CD4-positive, alpha-beta T cell (primary cell): Measurements from ENCODE around the gene ROR1. TPM values are rescaled to one million over a fixed set of nuclear protein-coding genes. Genes with fewer than 3 reads are reported as not detected.

Experiments used
- ATAC-seq: fragments of 200-7000 bp; cut with Tn5 transposase; one replicate; pipeline ENCODE4 v1.10.0; 2022; ENCODE audit warnings: mild to moderate bottlenecking; ENCODE audit not compliant: poor library complexity
- CTCF ChIA-PET: fragments of 350-600 bp; sonication (Branson Sonifier 250); formaldehyde crosslinking; loops from one replicate; lab custom pipeline; 2021; ENCODE audit warnings: antibody characterized with exemption, inconsistent platforms; lab: Charles Lee
- POLR2A ChIA-PET: fragments of 350-600 bp; sonication (Branson Sonifier 250); formaldehyde crosslinking; loops from one replicate; lab custom pipeline; 2021; ENCODE audit warnings: antibody characterized with exemption, inconsistent platforms; lab: Charles Lee
- DNase-seq, 14 experiments: peaks; one replicate each; pipeline ENCODE4 v3.0.0-alpha.2; 2013 to 2020; ENCODE audit warnings: mixed read lengths in 2 of 14
- H3K27ac ChIP-seq, 2 donors: one replicate each; pipeline versions ENCODE4 v1.5.1 to v1.7.0; 2013; ENCODE audit warnings: low read length in 2 of 2, low read depth in 1 of 2, mild to moderate bottlenecking in 1 of 2
- H3K27me3 ChIP-seq, 2 experiments: 1 replicate in 1 of 2; 2 replicates in 1 of 2; pipeline versions ENCODE4 v1.6.1 to v1.7.0; 2013; ENCODE audit warnings: low read length in 2 of 2, control low read depth in 1 of 2, mild to moderate bottlenecking in 1 of 2, moderate library complexity in 1 of 2; ENCODE audit not compliant: insufficient read depth in 2 of 2, control insufficient read depth in 1 of 2
- H3K36me3 ChIP-seq: one replicate; pipeline ENCODE4 v1.6.1; 2013; ENCODE audit warnings: low read length, control low read depth; ENCODE audit not compliant: insufficient read depth
- H3K4me1 ChIP-seq: one replicate; pipeline ENCODE4 v1.6.1; 2013; ENCODE audit warnings: low read length, control low read depth; ENCODE audit not compliant: insufficient read depth
- H3K4me3 ChIP-seq: one replicate; pipeline ENCODE4 v1.5.1; 2013; ENCODE audit warnings: mild to moderate bottlenecking, low read length, moderate library complexity
- H3K9me3 ChIP-seq, 2 experiments: 1 replicate in 1 of 2; 2 replicates in 1 of 2; pipeline versions ENCODE4 v1.6.1 to v1.7.0; 2013; ENCODE audit warnings: low read length in 2 of 2, mild to moderate bottlenecking in 2 of 2, control low read depth in 1 of 2, moderate library complexity in 1 of 2; ENCODE audit not compliant: control insufficient read depth in 1 of 2, insufficient read depth in 1 of 2
- H3K27ac Mint-ChIP-seq: one replicate; pipeline ENCODE4 v1.8.0; 2020; ENCODE audit warnings: mixed read lengths
- H3K27me3 Mint-ChIP-seq: one replicate; pipeline ENCODE4 v1.8.0; 2021; ENCODE audit warnings: mixed read lengths
- H3K36me3 Mint-ChIP-seq: one replicate; pipeline ENCODE4 v1.8.0; 2021; ENCODE audit warnings: low read depth, mixed read lengths
- H3K4me1 Mint-ChIP-seq: one replicate; pipeline ENCODE4 v1.8.0; 2021; ENCODE audit warnings: low read depth, mixed read lengths
- H3K4me3 Mint-ChIP-seq: one replicate; pipeline ENCODE4 v1.8.0; 2020; ENCODE audit warnings: mild to moderate bottlenecking, mixed read lengths
- H3K9me3 Mint-ChIP-seq: one replicate; pipeline ENCODE4 v1.8.0; 2020; ENCODE audit warnings: mixed read lengths
- CTCF ChIP-seq: fragments of 200-600 bp; IDR thresholded peaks from one replicate; pipeline ENCODE4 v1.8.0; 2022; ENCODE audit warnings: antibody characterized with exemption, mild to moderate bottlenecking
- intact Hi-C, 2 experiments: fragments of 100-400 bp; cut with DNase I in 1 of 2; cut with micrococcal nuclease in 1 of 2; formaldehyde crosslinking; loops; one replicate each; pipeline versions ENCODE4 v1.15.1 to v1.9.0; 2023 to 2025; cut with DNase I, micrococcal nuclease
- total RNA-seq, 174 experiments: library from RNA in 2 of 174; stranded (reverse) in 2 of 174; gene quantifications; one replicate each; pipeline ENCODE4 v1.2.3 and lab custom pipeline; 2021 to 2026

The ROR1 gene
- total RNA-seq, 2 experiments from 2014 or later, result not detected

GRCh38 chr1:63935553-63935952 is 161.7 kb downstream of the ROR1 start:
- ATAC-seq (no peak), DNase-seq (no peak)
- no peak for TF ChIP-seq CTCF
- Histone ChIP-seq H3K27ac (no peak overlapping the region), H3K36me3 (no peaks in the 10 kb centered on the region), H3K4me1 (no peaks in the 10 kb centered on the region), H3K4me3 (no peak overlapping the region), H3K27me3 (no peaks in the 10 kb centered on the region), H3K9me3 (no peaks in the 10 kb centered on the region)
- intact Hi-C loops, result no loop called here
- POLR2A ChIA-PET, result no interaction called here
- Mint-ChIP-seq H3K27ac (no peak overlapping the region), H3K9me3 (no peaks in the 10 kb centered on the region), H3K36me3 (no peaks in the 10 kb centered on the region), H3K4me1 (no peaks in the 10 kb centered on the region), H3K27me3 (no peaks in the 10 kb centered on the region), H3K4me3 (no peak overlapping the region)
- CTCF ChIA-PET, result no interaction called here

GRCh38 chr1:63936276-63936675 is 162.5 kb downstream of the ROR1 start:
- intact Hi-C loops, result no loop called here
- H3K27ac ChIP-seq, result no peak overlapping the region
- Mint-ChIP-seq H3K27me3 (no peaks in the 10 kb centered on the region), H3K4me1 (no peaks in the 10 kb centered on the region), H3K27ac (no peak overlapping the region), H3K36me3 (no peaks in the 10 kb centered on the region), H3K9me3 (no peaks in the 10 kb centered on the region), H3K4me3 (no peak overlapping the region)
- POLR2A ChIA-PET, result no interaction called here
- TF ChIP-seq CTCF, result no peak
- CTCF ChIA-PET, result no interaction called here
- DNase-seq, result no peak
- H3K9me3 ChIP-seq, result no peaks in the 10 kb centered on the region
- no peaks in the 10 kb centered on the region for H3K4me1 ChIP-seq
- ATAC-seq, result no peak
- H3K36me3 ChIP-seq, result no peaks in the 10 kb centered on the region
- no peaks in the 10 kb centered on the region for H3K27me3 ChIP-seq
- H3K4me3 ChIP-seq, result no peak overlapping the region

GRCh38 chr1:63936801-63937200 is 163.0 kb downstream of the ROR1 start:
- no peaks in the 10 kb centered on the region for H3K4me1 ChIP-seq
- Mint-ChIP-seq H3K36me3 (no peaks in the 10 kb centered on the region), H3K4me1 (no peaks in the 10 kb centered on the region), H3K9me3 (no peaks in the 10 kb centered on the region), H3K4me3 (no peak overlapping the region), H3K27me3 (no peaks in the 10 kb centered on the region), H3K27ac (no peak overlapping the region)
- H3K27ac ChIP-seq, result no peak overlapping the region
- H3K4me3 ChIP-seq, result no peak overlapping the region
- ChIA-PET POLR2A (no interaction called here), CTCF (no interaction called here)
- DNase-seq (no peak), ATAC-seq (no peak)
- intact Hi-C loops, result no loop called here
- no peaks in the 10 kb centered on the region for H3K9me3 ChIP-seq
- no peaks in the 10 kb centered on the region for H3K27me3 ChIP-seq
- H3K36me3 ChIP-seq, result no peaks in the 10 kb centered on the region
- TF ChIP-seq CTCF, result no peak
